NCI-H524 (cell line): Measurements from ENCODE around the gene NALCN.
A peak's percentile ranks its signal among the peaks of the same experiment; 100 is the strongest.

ENCODE experiments used
- DNase-seq, 2 experiments: peaks; one replicate each; lab custom pipeline; 2025; lab: John Stamatoyannopoulos, UW

NALCN gene

DNA sequence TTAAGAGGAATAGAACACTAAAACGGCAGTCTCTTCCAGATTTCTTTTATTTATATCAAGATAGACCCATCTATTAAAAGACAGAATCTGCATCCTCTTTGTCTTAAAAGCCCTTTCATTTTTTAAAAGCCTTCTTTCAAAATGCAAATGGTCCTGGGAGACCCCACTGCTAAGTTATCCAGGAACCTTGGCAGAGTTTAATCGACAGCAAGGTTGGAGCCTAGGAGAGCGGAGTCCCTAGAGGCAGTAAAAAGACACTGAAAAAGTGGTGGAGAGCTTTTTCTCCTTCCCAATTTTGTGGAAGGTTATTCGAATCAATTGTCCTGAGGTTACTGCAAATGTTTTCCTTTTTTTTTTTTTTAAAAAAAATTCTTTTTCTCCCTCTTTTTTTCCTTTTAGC is 294.7 kb downstream of the NALCN start:
- no peak for DNase-seq

DNA sequence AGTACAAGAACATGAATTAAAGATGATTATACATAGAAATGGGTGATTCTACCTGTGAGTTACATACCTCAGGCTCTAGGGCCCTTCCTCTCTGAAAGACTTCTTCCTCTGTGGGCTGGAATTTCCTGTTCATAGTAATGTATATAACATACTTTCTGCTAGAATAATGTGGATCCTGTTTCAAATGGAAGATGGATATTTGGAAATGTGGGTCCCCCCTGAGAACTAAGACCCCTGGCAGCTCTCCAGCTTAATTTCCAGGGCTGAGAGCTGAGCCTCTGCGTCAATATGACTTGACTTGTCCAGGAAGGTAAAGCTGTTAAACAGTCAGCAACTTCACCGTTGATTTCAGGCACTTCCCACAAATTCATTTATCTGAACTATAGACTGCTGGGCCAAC is 296.3 kb downstream of the NALCN start:
- no peak for DNase-seq

DNA sequence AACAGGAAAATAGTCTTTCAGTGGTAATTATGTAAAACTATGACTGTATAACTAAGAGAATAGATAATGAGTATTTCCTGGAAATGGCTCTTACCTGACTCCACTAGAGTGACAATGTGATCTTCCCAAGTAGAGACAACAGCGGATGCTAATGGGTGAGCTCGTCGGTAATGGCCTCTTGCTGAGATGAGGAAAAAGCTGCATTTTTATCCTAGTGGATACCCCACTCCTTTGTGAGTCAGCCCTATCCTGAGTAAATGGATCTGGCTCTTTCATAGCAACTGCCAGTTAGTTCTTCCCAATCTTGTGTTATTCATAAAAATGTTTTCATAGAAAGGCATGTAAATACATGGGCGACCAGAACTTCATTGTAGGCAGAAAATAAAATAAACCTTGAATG is 299.5 kb downstream of the NALCN start:
- no peak for DNase-seq

DNA sequence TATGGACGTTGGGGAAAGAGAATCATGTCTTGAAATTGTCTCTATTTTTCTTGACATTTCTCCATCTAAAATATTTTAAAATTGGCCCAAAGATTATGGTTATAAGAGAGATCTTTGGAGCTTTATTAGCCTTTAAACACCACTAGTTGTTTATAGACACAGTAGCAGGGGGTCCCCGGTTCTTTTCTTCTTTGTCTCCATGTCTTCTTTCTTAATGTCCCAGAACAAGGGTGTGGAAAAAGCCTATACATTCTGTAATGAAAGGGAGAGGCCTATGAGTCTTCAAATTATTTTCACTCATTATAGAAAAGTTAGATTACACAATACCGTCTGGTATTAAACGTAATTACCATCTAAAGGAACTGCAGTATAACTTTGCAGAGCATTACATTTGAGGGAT is 300.0 kb downstream of the NALCN start:
- no peak for DNase-seq

DNA sequence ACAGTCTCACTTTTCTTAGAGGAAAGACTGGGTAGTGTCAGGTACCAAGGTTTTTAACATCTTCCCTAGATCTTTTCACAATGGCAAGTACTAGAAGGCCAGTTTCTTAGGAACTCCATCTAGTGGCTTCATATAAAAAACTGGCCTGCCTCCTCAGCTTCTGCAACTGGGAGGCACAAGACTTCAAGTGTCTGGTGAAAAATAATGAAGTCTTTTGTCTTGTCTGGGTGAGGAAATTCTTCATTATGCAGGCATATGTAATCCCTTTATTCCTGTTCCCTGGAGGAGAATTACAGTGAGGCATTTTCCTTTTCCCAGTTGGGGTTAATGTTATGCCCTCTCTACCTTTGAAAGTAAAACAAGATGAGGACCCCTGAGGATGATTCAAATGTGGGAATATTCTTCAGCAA is 300.5 kb downstream of the NALCN start:
- peak in 1 of 2 experiments; percentile 19 for DNase-seq

DNA sequence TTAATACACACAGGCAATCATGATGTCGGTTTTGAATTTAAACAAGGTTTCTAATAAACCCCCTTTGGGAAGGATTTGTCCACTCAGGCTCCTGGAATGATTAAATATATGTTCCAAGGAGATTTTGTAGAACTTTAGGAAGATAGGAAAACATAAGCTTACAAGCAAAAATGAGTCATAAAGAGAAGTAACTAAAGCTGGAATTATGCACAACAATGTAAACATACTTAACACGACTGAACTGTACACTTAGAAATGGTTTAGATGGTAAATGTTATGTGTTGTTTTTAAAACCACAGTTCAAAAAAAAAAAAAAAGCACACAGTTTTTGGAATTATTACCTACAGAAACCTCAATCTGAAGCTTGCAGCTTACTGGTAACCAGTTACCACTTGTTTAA is 304.4 kb downstream of the NALCN start:
- no peak for DNase-seq

DNA sequence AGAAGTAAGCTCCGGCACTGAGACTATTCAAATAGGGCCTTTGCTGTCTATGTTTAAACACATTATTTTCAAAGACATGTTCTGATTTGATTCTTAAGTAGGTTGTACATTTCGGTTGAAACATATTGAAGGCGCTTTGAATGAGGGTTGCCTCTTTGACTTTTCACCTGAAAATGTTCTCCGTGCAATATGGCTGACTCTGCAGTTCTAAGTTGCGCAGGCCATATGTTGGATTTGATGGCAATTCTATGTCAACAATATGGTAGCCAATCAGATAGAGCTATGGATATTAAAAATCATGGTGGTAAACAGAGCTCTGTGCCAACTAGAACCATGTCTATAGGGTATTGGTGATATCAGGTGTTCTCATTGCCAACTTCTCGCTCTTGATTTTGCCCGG is 307.3 kb downstream of the NALCN start:
- no peak for DNase-seq

DNA sequence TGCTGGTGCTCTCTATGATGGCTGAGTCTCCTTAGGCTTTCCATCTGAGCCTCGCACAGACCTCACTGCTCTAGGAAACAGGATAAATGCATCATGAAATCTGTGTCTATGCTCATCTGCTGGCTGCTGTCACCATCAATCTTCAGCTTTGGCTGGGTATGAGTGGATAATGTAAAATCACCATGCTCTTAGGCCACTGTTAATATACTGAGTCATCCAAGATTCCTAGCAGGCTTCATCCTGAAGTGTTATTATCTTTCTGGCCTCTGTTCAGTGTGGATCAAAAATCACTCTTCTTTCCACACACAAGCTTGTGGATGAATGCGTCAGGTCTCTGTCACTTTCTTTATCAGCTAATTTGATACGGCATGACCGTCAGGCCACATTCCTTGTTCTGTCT is 317.4 kb downstream of the NALCN start:
- DNase-seq, result no peak

DNA sequence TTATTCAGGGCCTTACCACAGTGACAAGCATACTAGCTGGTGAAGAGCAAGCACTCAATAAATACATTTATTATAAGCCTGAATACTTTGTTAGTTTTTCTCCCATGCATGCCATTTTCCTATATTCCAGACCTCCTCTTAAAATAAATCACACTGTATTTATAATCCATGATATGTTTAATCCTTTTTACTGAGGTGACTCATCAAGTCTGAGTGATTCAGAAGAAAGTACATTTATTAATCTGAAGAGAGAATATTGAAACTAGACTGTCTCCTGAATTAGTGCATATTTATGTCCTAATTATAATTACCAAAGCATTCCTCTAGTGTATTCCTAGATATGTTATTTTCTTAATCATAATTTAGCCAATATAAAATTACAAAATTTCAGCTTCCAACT is 323.3 kb downstream of the NALCN start:
- no peak for DNase-seq

DNA sequence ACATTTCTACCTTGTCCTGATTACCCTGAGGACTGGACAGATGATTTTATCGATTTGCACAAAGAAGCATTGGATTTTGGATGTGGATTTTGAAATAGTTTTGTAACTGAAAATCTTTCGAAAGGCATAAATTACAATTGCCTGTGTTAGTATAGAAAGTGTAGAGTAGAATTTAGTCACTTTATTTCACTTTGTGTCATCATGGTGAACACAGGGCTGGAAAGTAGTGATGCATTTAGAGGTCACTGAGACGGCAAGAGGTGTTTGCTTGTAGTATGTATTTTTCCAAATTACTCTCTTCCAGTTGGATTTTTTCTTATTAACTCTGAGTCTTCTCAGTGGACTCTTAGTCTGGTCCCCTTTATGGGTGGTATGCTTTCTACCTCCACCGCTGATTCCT is 326.0 kb downstream of the NALCN start:
- DNase-seq, result no peak

DNA sequence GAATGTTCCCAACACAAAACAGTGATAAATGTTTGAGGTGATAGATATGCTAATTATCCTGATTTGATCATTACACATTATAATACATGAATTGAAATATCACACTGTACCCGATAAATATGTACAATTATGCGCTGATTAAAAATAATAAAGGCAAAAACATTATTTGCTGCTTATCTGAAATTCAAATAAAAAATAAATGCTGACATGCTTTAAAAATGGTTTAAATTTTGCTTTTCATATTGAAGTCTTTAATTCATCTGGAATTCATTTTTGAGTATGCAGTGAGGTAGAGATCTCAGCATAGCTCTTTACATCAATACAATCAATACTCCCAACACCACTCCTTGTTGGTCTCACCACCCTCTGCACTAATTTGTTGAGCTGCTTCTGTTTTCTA is 330.8 kb downstream of the NALCN start:
- DNase-seq, result no peak

DNA sequence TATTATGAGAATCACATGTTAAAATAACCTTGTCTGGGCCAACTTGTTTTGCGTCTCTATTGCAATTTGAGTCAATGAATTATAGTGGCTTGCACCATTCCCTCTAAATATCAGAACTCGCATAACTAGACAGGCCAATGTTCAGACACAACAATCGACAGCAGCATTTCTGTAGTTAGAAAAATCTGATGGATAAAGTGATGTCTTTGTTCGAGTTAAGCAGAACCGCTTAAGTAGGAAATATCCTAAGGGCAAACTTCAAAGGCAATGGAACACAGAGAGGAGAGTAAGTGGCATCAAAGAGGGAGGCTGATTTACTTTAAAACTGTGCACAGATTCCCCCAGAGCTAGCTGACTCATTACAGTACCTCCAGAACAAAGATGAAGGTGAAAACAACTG is 333.9 kb downstream of the NALCN start:
- DNase-seq, result no peak

DNA sequence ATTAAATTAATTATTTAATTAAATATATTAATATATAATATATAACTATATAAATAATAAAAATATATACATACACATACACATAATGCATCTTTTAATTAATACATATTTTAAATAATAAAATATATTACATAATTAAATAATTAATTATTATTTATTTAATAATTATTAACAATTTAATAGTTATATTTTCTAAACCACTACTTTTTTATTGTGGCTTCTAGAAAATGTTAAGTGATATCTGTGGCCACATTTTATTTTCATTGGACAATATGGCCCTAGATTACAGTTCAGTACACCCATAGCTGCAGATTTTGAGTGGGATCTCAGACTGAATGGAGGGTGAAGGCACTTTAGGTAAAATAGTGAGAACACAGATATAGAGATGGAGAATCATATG is 335.7 kb downstream of the NALCN start:
- DNase-seq, result no peak

DNA sequence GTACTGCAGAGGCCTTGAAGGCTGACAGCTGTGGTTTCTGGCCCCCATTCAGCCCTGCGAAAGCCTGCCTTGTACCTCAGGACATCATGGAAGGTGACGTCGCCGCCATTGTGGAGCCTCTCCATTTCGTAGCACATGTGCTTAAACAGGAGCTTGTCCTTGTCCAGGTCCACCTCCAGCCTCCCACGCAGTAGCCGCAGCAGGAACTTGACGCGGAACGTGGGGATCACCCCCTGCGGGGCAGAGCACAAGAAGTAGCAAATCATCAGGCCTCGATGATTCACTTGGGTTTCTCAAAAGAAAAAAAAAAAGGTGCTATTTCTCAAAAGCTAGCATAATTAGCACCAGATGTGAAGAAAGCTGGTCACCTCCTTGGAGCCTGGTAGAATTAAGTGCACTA is 351.0 kb downstream of the NALCN start:
- no peak for DNase-seq

DNA sequence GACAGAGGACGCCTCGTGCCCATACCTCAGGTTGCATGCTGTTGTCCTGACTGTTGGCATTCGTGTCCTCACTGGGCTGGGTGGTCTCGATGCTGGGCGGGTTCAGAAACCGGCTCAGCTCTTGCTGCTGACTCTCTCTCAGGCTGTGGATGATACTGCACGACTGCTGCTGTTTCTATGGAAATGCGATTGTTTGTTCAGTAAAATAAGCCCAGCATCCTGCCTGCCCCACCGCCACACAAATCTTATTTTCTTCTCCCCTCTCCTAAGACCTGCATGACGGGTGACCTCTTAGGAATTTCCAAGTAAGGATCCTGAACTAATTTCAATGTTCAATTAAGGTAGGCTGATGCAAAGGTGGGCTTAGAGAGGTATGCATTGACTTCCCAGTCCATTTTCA is 356.5 kb downstream of the NALCN start:
- no peak for DNase-seq

DNA sequence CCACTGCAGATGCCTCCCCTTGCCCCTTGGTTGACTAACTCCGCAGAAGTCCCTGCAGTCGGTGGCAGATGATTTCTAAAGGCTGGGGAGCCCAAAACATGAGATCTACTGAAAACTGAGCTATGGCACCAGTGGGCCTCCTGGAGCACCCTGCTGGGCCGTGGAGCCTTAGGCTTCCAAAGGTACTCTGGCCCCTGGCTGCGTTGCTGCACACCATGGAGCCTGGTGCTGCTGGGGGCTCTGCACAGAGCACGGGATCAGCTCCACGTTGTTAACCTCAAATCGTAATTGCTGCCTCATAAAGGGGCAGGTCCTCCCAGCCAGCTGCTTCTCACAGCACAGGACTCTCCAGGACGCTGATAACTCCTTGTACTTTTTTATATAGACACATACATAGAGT is 357.5 kb downstream of the NALCN start:
- no peak for DNase-seq

DNA sequence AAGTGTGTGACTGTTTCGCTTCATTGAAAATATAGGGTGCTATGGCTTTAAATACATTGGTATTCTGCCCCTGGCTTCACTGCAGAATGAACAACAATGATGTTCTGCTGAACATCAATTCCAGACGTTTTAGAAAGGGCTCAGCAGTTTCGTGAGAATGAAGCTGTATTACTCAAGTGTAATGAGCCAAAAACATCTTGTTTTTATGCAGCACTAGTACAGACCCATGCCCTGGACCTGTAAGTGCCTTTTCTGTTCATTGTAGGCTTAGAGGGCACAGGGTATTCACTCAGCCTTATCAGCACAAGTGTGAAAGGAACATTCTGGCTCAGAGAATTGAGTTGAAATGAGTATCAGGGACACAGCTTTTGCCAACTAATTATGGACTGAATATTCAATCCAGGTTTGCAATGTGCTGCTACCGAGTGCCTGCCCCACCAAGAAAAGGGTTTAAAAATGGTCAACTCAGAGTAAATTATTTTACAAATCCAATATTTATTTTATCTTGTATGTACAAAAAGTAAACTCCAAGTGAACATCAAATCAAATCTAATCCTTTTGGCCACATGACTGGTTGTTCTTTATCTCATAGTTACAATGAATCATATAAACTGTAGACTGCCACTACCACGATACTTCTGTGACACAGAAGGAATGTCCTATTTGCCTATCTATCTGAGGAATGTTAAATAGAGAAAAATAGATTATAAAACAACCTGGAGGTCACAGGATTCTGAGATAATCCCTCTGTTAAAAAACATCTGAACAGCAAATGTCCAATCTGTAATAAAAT is 362.8 kb downstream of the NALCN start:
- no peak for DNase-seq

DNA sequence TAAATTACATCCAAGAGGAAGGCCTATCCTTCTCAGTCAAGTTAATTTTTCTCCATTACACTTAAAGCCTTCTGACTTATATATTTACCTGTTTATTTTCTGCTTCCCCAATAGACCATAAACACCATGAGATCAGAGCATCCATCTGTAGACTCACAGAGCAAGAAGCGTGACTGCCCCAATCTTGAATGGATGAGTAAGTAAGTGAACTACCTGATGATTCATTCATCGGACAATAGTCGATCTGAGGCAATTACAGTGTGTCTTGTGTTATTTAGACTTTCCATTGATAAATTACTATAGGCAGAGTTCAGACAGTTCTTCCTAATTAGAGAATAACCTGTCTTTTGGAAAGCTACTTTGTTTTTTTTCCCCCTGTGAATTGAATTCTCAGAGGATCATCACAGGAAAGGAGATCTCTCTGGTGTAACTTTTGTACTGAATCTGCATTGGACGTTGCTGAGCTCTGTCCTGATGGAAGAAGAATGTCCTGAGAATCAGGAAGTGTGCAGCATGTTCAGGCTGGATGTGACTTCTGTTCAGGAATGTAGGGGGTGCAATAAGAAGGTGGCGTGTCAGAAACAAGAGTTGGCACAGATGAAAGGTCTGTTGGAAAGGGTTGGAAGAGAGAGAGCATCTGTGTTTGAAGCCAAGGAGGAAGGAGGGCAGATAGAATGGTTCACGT is 367.0 kb downstream of the NALCN start:
- no peak for DNase-seq

DNA sequence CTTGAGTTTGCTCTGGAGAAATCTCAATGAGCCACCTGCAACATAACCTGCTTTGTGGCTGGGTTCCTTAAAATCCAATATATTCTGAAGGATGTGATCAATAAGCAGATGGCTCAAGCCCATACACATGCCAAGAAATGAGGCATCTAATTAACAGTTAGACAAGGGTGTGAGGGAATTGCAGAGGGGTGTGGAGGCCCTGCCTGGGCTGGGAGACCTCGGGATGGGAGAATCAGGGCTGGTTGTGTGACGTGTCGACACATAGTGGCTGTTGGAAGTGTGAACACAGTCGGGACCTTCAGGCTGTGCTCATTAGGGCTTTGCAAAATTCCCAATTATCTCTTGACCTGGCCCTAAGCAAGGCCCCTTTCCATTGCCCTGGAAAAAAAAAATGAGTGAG is 379.8 kb downstream of the NALCN start:
- no peak for DNase-seq

DNA sequence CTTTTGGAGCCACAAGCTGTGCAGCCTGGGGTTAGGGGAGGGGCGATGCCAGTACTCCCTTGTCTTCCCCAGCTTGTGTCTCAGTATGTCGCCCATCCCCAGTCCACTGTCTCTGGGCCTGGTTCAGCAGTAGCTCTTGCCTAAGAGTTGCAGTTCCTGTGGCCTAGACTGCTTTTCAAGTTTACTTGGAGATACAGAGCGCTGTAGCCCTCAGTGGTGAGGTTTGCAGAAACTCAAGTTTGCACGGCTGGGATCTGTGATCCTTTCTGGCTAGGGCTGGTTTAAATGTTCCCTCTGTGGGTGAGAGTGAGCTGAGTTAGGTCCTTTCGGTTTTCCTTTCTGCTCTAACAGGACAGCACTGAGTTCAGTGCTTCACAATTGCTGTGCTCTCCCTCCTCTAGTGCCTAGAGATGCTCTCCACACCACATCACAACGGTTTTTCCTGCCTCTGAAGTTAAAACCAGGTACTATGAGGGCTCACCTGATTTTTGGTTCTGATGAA is 381.1 kb downstream of the NALCN start:
- no peak for DNase-seq

DNA sequence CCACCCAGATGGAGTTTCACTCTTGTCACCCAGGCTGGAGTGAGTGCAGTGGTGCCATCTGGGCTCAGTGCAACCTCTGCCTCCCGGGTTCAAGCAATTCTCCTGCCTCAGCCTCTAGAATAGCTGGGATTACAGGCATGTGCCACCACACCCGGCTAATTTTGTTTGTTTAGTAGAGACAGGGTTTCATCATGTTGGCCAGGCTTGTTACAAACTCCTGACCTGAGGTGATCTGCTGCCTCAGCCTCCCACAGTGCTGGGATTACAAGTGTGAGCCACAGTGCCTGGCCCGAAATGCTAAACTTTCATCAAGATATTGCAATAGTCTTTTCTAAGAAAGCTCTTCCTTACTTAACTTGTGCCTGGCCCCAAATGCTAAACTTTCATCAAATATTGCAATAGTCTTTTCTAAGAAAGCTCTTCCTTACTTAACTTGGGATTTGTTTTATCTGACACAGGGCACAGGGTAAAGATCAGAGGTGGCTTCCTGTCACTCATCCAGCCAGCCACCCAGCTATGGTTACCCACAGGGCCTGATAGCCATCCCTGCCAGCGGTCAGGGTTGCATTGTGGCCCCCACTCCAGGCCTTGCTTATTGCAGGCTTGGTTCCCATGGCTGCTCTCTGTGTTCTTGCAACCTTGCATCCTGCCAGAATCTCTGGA is 389.4 kb downstream of the NALCN start:
- no peak for DNase-seq

DNA sequence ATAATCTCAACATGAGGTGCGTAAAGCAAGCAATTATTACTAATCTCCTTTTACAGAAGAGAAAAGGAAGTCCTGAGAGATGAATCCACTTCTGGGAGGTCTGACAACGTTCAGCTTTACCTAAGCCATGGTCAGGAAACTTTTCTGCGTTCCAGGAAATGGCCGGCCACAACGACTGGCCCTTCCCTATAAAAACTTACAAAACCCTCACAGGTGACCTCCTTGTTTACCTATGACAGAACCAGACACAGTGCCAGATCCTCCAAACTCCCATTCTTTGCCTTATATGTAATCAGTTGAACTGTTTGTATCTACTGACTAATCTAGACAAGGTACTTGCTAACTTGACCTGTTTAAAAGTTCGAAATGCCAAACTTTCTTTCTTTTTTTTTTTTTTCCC is 390.0 kb downstream of the NALCN start:
- no peak for DNase-seq

DNA sequence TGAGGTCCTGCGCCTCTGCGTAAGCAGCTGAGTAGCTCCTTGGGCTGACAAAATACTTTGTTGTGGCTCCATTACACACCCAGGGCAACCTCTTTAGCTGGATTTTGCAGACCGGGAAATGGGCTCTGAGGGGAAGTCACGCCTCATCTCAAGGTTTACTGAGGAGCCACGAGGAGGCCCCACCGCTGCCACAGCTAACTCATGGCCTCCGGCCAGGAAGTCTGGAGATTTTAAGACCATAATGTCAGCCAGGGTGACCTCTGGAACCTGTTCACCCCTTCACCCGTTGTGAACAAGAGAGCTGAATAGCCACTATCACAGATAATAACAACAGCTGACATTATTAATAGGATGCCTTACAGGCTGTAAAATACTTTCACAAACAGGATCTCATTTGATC is 390.4 kb downstream of the NALCN start:
- DNase-seq, result no peak
